Transverse colon (tissue), 4 donors: ENCODE data around the gene MOG. TPM values are rescaled to one million over a fixed set of nuclear protein-coding genes. Genes with fewer than 3 reads are reported as not detected.

Experiments used
- DNase-seq: peaks from one replicate; pipeline ENCODE4 v3.0.0-alpha.2; 2019
- H3K27ac ChIP-seq, 4 donors: fragments of 200-600 bp; sonication (generic); 2 replicates each; pipeline ENCODE4 v1.5.1; 2016 to 2018; ENCODE audit warnings: inconsistent platforms in 4 of 4
- H3K27me3 ChIP-seq: fragments of 200-600 bp; sonication (generic); 2 replicates; pipeline ENCODE4 v1.5.1; 2017; ENCODE audit warnings: inconsistent platforms
- H3K36me3 ChIP-seq, 4 donors: fragments of 200-600 bp; sonication (generic); 2 replicates each; pipeline ENCODE4 v1.5.1; 2017 to 2019; ENCODE audit warnings: inconsistent platforms in 4 of 4
- H3K4me1 ChIP-seq, 4 donors: fragments of 200-600 bp; sonication (generic); 2 replicates each; pipeline ENCODE4 v1.5.1; 2017 to 2020; ENCODE audit warnings: inconsistent platforms in 4 of 4
- H3K4me3 ChIP-seq, 4 donors: fragments of 200-600 bp; sonication (generic); 1 replicate in 1 of 4; 2 replicates in 3 of 4; pipeline versions ENCODE4 v1.5.1 to v1.6.1; 2017 to 2019; ENCODE audit warnings: inconsistent platforms in 4 of 4
- H3K9me3 ChIP-seq, 2 donors: fragments of 200-600 bp; sonication (generic); 2 replicates each; pipeline ENCODE4 v1.5.1; 2017 to 2019; ENCODE audit warnings: inconsistent platforms in 2 of 2
- EP300 ChIP-seq: sonication (generic); formaldehyde crosslinking; IDR thresholded peaks from one replicate; pipeline ENCODE4 v1.6.1; 2017; ENCODE audit warnings: antibody characterized with exemption, low read depth
- POLR2A ChIP-seq: fragments of 450-650 bp; IDR thresholded peaks from one replicate; pipeline ENCODE4 v1.6.1; 2016; ENCODE audit warnings: antibody characterized with exemption, mild to moderate bottlenecking, moderate library complexity
- POLR2AphosphoS5 ChIP-seq, 3 donors: sonication (generic); formaldehyde crosslinking; IDR thresholded peaks; one replicate each; pipeline ENCODE4 v1.6.1; 2016; ENCODE audit warnings: antibody characterized with exemption in 3 of 3
- WGBS, 2 donors: methylation state at CpG; one replicate each; pipeline ENCODE4 v1.1.5; 2018; ENCODE audit warnings: low coverage in 1 of 2; 5-methylcytosine and 5-hydroxymethylcytosine counted together
- in situ Hi-C, 4 donors: fragments of 200-750 bp; cut with MboI; loops; one replicate each; pipeline versions ENCODE4 v1.15.0 to v1.15.1; 2017; ENCODE audit warnings: low sequenced_read_pairs in 3 of 4, low pct_ligation_motif_present in 1 of 4, low pct_unique_long_range_greater_than_20kb in 1 of 4
- intact Hi-C: fragments of 100-400 bp; cut with DNase I; formaldehyde crosslinking; loops from one replicate; pipeline ENCODE4 v1.15.1; 2023; ENCODE audit warnings: low total_unique reads
- small RNA-seq, 4 donors: library from RNA; depleted of rRNA; stranded (forward); fragments of <200 nt; gene quantifications; one replicate each; pipeline ENCODE3, GENCODE V24; 2016
- total RNA-seq, 4 donors: library from RNA; depleted of rRNA; stranded (reverse); fragments of >200 nt; gene quantifications; one replicate each; pipeline ENCODE4 v1.1.0, GENCODE V29; 2016
- TF ChIP-seq, protein P1 (sequence below), 5 experiments: fragments of 200-600 bp in 3 of 5; fragments of 450-650 bp in 2 of 5; sonication (generic) in 3 of 5; IDR thresholded peaks; 1 replicate in 2 of 5; 2 replicates in 3 of 5; pipeline ENCODE4 v1.5.1; 2016 to 2017; ENCODE audit warnings: antibody characterized with exemption in 5 of 5, inconsistent platforms in 3 of 5, mild to moderate bottlenecking in 2 of 5, moderate library complexity in 1 of 5

MOG gene
- total RNA-seq, 4 donors from 2014 or later, result not detected

DNA sequence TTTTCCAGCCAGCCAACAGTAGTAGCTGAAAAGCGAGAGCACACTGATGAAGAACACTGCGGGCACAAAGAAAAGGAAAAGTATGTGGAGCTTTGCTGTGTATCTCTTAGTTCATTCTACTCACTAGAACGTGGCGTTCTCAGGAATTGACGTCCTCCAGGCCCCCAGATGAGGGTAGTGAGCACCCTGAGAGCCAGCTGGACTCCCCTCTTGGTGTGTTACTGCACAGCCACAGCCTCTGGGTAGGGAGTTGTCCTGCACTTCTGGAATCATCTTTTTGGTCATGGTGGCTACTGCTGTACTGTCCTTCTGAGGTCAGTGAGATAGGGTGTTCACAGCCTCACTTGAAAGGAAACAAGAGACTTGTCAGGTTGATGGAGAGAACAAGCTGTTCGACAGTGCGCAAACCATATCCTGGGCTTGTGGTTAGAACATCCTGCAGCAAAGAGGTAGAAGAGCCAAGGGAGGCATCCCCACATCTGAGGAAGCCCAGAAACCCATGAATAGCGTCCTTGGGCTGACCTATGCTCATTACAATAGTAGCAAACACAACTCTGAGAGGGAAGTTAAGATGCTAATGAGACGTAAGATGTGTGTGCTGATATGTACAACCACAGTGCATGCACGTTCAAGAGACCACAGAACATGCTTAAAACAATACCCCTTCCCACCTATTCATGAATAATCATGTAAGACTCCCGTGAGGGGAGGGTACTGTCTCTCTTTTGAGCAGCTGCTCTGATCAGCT lies 51.7 kb downstream of the MOG start:
- H3K9me3 ChIP-seq, result no peaks in the 10 kb centered on the region
- intact Hi-C loops, result no loop called here
- in situ Hi-C loops, result loop anchor here in 1 of 4 donors (25.0 kb wide), 1 partner anchor 129 kb away; the partner anchor contains the start of gene HLA-G
- no peaks in the 10 kb centered on the region for H3K4me1 ChIP-seq
- peak; percentile 59 for DNase-seq
- 55 to 79% methylated on average over 5 to 11 of the region's 11 CpGs for WGBS, 2 donors
- no peaks in the 10 kb centered on the region for H3K36me3 ChIP-seq
- peak overlapping the region in 2 of 4 donors; percentile 23 to 37 for H3K27ac ChIP-seq
- peaks cover 18% of the 10 kb centered on the region for H3K27me3 ChIP-seq
- H3K4me3 ChIP-seq, result no peak overlapping the region
- TF ChIP-seq POLR2AphosphoS5 (IDR thresholded peaks at IDR 0.05), result peak in 1 of 3 donors; percentile 20
- TF ChIP-seq, protein P1, sequence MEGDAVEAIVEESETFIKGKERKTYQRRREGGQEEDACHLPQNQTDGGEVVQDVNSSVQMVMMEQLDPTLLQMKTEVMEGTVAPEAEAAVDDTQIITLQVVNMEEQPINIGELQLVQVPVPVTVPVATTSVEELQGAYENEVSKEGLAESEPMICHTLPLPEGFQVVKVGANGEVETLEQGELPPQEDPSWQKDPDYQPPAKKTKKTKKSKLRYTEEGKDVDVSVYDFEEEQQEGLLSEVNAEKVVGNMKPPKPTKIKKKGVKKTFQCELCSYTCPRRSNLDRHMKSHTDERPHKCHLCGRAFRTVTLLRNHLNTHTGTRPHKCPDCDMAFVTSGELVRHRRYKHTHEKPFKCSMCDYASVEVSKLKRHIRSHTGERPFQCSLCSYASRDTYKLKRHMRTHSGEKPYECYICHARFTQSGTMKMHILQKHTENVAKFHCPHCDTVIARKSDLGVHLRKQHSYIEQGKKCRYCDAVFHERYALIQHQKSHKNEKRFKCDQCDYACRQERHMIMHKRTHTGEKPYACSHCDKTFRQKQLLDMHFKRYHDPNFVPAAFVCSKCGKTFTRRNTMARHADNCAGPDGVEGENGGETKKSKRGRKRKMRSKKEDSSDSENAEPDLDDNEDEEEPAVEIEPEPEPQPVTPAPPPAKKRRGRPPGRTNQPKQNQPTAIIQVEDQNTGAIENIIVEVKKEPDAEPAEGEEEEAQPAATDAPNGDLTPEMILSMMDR (IDR thresholded peaks at IDR 0.05), result no peak
- TF ChIP-seq POLR2A, result peak; percentile 36

DNA sequence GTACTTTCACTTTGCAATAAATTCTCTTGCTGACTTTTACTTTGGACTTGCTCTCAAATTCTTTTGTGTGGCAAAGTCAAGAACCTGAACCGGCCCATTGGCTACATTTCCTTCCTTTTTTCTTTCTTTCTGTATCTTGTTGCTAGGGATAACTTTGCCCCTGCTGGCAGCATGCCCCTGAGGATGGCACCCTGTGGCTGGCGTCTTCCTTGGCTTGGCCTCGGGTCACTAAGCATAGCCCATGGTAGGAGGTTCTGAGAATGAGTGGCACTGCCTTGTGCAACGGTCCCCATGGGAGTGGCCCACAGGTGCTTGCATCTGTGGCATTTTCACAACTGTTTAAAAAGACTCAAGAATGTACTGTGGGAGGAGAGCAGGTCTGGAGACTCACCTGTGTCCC lies 52.3 kb downstream of the MOG start:
- no peak overlapping the region for H3K4me3 ChIP-seq
- no peak for DNase-seq
- peak overlapping the region in 3 of 4 donors; percentile 17 to 37 (median 36) for H3K27ac ChIP-seq
- in situ Hi-C loops, result loop anchor here in 1 of 4 donors (25.0 kb wide), 1 partner anchor 128 kb away; the partner anchor contains the start of gene HLA-G
- no peak for TF ChIP-seq EP300
- TF ChIP-seq POLR2AphosphoS5 (IDR thresholded peaks at IDR 0.05), result no peak
- TF ChIP-seq POLR2A, result no peak
- TF ChIP-seq, protein P1 (IDR thresholded peaks at IDR 0.05), result no peak
- no peaks in the 10 kb centered on the region for H3K9me3 ChIP-seq
- H3K27me3 ChIP-seq, result peaks cover 17% of the 10 kb centered on the region
- no peaks in the 10 kb centered on the region for H3K36me3 ChIP-seq
- no peaks in the 10 kb centered on the region for H3K4me1 ChIP-seq
- WGBS, 2 donors, result 49% methylated on average over 4 of the region's 4 CpGs; no CpG with 5 or more reads in 1 of the 2 donors
- intact Hi-C loops, result no loop called here

DNA sequence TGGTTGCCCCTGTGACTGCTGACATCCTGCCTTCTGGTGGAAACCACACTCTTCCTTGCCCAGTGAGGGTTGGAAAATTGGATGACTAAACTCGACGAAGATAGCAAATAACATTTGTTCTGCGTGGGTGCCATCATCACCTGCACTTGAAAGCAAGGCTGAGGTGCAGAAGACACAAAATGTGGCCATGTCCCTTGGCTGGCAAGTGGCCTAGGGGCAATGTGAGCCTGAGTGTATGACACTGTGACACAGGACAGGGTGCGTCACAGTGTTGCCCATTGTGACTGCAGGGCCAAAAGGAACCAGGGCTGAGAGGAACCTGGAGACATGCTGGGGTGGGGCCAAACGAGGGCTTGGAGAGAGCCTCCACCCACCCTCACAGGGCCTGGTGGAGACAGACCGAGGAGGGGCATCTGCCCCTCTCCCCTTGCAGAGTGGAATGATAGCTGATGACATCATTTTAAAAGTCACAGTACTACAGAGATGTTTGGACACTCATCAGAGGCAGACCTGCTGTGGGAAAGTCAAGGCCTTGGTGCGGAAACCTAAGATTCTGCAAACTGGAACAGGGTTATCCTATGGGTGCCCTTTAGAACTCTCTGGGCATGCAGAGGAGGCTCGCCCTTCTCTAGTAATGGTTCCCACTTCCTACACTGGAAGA lies 53.5 kb downstream of the MOG start:
- no peak overlapping the region for H3K4me3 ChIP-seq
- H3K9me3 ChIP-seq, result no peaks in the 10 kb centered on the region
- peaks cover 6% of the 10 kb centered on the region for H3K27me3 ChIP-seq
- in situ Hi-C loops, result loop anchor here in 1 of 4 donors (25.0 kb wide), 1 partner anchor 127 kb away; the partner anchor contains the start of gene HLA-G
- intact Hi-C loops, result no loop called here
- no peak overlapping the region for H3K27ac ChIP-seq
- WGBS, 2 donors, result 76% methylated on average over 8 of the region's 8 CpGs; no CpG with 5 or more reads in 1 of the 2 donors
- DNase-seq, result no peak
- TF ChIP-seq POLR2A, result no peak
- no peak for TF ChIP-seq POLR2AphosphoS5 (IDR thresholded peaks at IDR 0.05)
- no peaks in the 10 kb centered on the region for H3K36me3 ChIP-seq
- no peaks in the 10 kb centered on the region for H3K4me1 ChIP-seq

DNA sequence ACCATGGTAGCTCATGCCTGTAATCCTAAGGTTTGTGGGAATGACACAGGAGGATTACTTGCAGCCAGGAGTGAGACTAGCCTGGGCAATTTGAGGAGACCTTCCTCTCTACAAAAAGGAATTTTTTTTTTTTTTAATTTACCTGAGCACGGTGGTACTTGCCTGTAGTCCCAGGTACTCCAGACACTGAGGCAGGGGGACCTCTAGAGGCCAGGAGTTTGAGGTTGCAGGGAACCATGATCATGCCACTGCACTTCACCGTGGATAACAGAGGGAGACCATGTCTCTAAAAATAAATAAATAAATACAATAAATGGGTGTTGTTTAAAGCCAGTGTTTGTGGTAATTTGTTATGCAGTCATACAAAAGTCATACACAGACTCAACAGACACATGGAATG lies 64.0 kb downstream of the MOG start:
- DNase-seq, result no peak
- intact Hi-C loops, result no loop called here

More for the DNA sequence above, 64.0 kb downstream of the MOG start:
- in situ Hi-C loops, result loop anchor here in 1 of 4 donors (25.0 kb wide), 1 partner anchor 116 kb away; the partner anchor contains the start of gene HLA-G
- Histone ChIP-seq H3K4me3 (no peak overlapping the region), H3K9me3 (no peaks in the 10 kb centered on the region), H3K4me1 (peaks cover 4 to 19% (median 11%) of the 10 kb centered on the region in 4 donors), H3K27ac (no peak overlapping the region), H3K36me3 (peaks cover 0 to 9% (median 0%) of the 10 kb centered on the region in 4 donors), H3K27me3 (no peaks in the 10 kb centered on the region)
- 0 to 14% methylated on average over 1 to 2 of the region's 2 CpGs for whole genome bisulfite sequencing, 2 donors
- TF ChIP-seq POLR2A (no peak), POLR2AphosphoS5 (IDR thresholded peaks at IDR 0.05) (no peak), EP300 (no peak)
- TF ChIP-seq, protein P1 (IDR thresholded peaks at IDR 0.05), result no peak

Small RNAs within 50 kb of the gene (small RNA-seq; reads per million reads assigned to genes)
- gene SUMO2P1, result 0 to 0.95 (median 0) reads per million in 4 donors

Other genes starting within 250 kb of the MOG start
- gene OR12D1, start 242.2 kb upstream of the MOG start, total RNA-seq, result not detected
- gene OR10C1, start 217.8 kb upstream of the MOG start, total RNA-seq, result not detected
- gene OR11A1, start 200.0 kb upstream of the MOG start, total RNA-seq, result not detected
- gene OR2H1, start 199.9 kb upstream of the MOG start, total RNA-seq, result not detected
- not detected for gene MAS1L, start 169.1 kb upstream of the MOG start, total RNA-seq
- gene UBD, start 97.4 kb upstream of the MOG start, total RNA-seq, result 1 to 10 TPM in 1 of 4 donors, under 1 TPM in 1, not detected in 2; 0.96 to 8.4 TPM
- gene OR2H2, start 72.0 kb upstream of the MOG start, total RNA-seq, result not detected
- gene GABBR1, start 23.9 kb upstream of the MOG start, total RNA-seq, result 10 to 100 TPM; 11.5 to 40.4 (median 30.5) TPM
- under 1 TPM in 1 of 4 donors, not detected in 3; 0.27 TPM for gene ZFP57, start 24.1 kb downstream of the MOG start, total RNA-seq
- gene HLA-F, start 66.3 kb downstream of the MOG start, total RNA-seq, result 100 to 1,000 TPM in 3 of 4 donors, 10 to 100 TPM in 1; 90.4 to 500 (median 306) TPM
- gene HLA-G, start 170.7 kb downstream of the MOG start, total RNA-seq, result not detected